Measurements from ENCODE around the gene FAM43A.

The FAM43A gene

GRCh38 chr3:194675081-194675640 lies 10.5 kb upstream of the FAM43A start:
- in situ Hi-C loops (cut with MboI; ENCODE audit: low sequenced_read_pairs), result loop anchor here (10.0 kb wide), 1 partner anchor 870 kb away; the partner anchor contains the start of gene PPP1R2

- in situ Hi-C loops (cut with MboI; ENCODE audit: low sequenced_read_pairs), result loop anchor here (10.0 kb wide), 1 partner anchor 869 kb away; the partner anchor contains the start of gene PPP1R2
Observed at GRCh38 chr3:194675680-194676079, 10.0 kb upstream of the FAM43A start.

GRCh38 chr3:194676471-194676870 lies 9.2 kb upstream of the FAM43A start:
- in situ Hi-C loops (cut with MboI; ENCODE audit: low sequenced_read_pairs), result loop anchor here (10.0 kb wide), 1 partner anchor 868 kb away; the partner anchor contains the start of gene PPP1R2

GRCh38 chr3:194680888-194681615 lies 4.6 kb upstream of the FAM43A start:
- in situ Hi-C loops (cut with MboI; ENCODE audit: low sequenced_read_pairs), result loop anchor here (10.0 kb wide), 2 partner anchors 434 to 584 kb away; no protein-coding TSS in a partner anchor

GRCh38 chr3:194682189-194682693 lies 3.4 kb upstream of the FAM43A start:
- in situ Hi-C loops (cut with MboI; ENCODE audit: low sequenced_read_pairs), result loop anchor here (10.0 kb wide), 2 partner anchors 433 to 583 kb away; no protein-coding TSS in a partner anchor

- in situ Hi-C loops (cut with MboI; ENCODE audit: low sequenced_read_pairs), result loop anchor here (10.0 kb wide), 2 partner anchors 432 to 582 kb away; no protein-coding TSS in a partner anchor
Observed at GRCh38 chr3:194682694-194683310, 2.9 kb upstream of the FAM43A start.

- in situ Hi-C loops (cut with MboI; ENCODE audit: low sequenced_read_pairs), result loop anchor here (10.0 kb wide), 2 partner anchors 431 to 581 kb away; no protein-coding TSS in a partner anchor
Observed at GRCh38 chr3:194683380-194683779, 2.3 kb upstream of the FAM43A start.

- in situ Hi-C loops (cut with MboI; ENCODE audit: low sequenced_read_pairs), result loop anchor here (10.0 kb wide), 2 partner anchors 430 to 580 kb away; no protein-coding TSS in a partner anchor
Observed at GRCh38 chr3:194685065-194685717, 492 bp upstream of the FAM43A start.

- in situ Hi-C loops (cut with MboI; ENCODE audit: low sequenced_read_pairs), result loop anchor here (10.0 kb wide), 2 partner anchors 428 to 578 kb away; no protein-coding TSS in a partner anchor
Observed at GRCh38 chr3:194686414-194686815, 732 bp downstream of the FAM43A start.

- in situ Hi-C loops (cut with MboI; ENCODE audit: low sequenced_read_pairs), result loop anchor here (10.0 kb wide), 2 partner anchors 428 to 578 kb away; no protein-coding TSS in a partner anchor
Observed at GRCh38 chr3:194686816-194687637, 1.3 kb downstream of the FAM43A start.

- in situ Hi-C loops (cut with MboI; ENCODE audit: low sequenced_read_pairs), result loop anchor here (10.0 kb wide), 2 partner anchors 427 to 577 kb away; no protein-coding TSS in a partner anchor
Observed at GRCh38 chr3:194687638-194688199, 2.0 kb downstream of the FAM43A start.

- in situ Hi-C loops (cut with MboI; ENCODE audit: low sequenced_read_pairs), result loop anchor here (10.0 kb wide), 2 partner anchors 427 to 577 kb away; no protein-coding TSS in a partner anchor
Observed at GRCh38 chr3:194688200-194688740, 2.6 kb downstream of the FAM43A start.

GRCh38 chr3:194688946-194689345 lies 3.3 kb downstream of the FAM43A start:
- in situ Hi-C loops (cut with MboI; ENCODE audit: low sequenced_read_pairs), result loop anchor here (10.0 kb wide), 2 partner anchors 426 to 576 kb away; no protein-coding TSS in a partner anchor

- in situ Hi-C loops (cut with MboI; ENCODE audit: low sequenced_read_pairs), result loop anchor here (10.0 kb wide), 2 partner anchors 425 to 575 kb away; no protein-coding TSS in a partner anchor
Observed at GRCh38 chr3:194689493-194689944, 3.8 kb downstream of the FAM43A start.

GRCh38 chr3:194690501-194691372 lies 5.1 kb downstream of the FAM43A start:
- in situ Hi-C loops (cut with MboI; ENCODE audit: low sequenced_read_pairs), result no loop called here

- in situ Hi-C loops (cut with MboI; ENCODE audit: low sequenced_read_pairs), result no loop called here
Observed at GRCh38 chr3:194691481-194692283, 6.0 kb downstream of the FAM43A start.

- in situ Hi-C loops (cut with MboI; ENCODE audit: low sequenced_read_pairs), result no loop called here
Observed at GRCh38 chr3:194696702-194697101, 11.0 kb downstream of the FAM43A start.
